Central memory CD4-positive, alpha-beta T cell (primary cell): ENCODE results near the gene GPR15LG.
"Not testable (repeated sequence)": the region's sequence is repeated elsewhere in the genome, so short reads cannot be mapped to it uniquely, and the experiment has no call there.

Experiments
- DNase-seq: peaks from one replicate; pipeline ENCODE4 v3.0.0; 2022
- total RNA-seq, 3 experiments: gene quantifications; one replicate each; lab custom pipeline; 2026; lab: John Stamatoyannopoulos, UW

GPR15LG gene
- total RNA-seq: 0 reads per million in 3 experiments

DNA sequence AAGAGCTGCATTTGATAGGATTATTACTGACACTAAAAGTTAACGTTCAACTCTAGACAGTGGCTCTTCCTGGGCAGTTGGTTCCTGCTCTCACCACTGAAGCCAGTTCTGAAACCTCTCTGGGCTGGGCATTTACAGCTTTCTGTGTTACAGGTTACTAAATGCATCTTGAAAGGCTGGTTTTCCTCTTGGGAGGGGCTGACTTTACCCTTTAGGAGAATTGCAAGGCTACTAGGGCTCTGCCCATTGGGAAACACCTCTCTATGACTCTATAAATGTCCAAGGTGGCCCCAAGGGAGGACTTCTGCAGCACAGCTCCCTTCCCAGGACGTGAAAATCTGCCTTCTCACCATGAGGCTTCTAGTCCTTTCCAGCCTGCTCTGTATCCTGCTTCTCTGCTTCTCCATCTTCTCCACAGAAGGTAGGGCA, at the start of gene GPR15LG:
GPR15LG (plus strand) TSS at position 301 of the 429 bp plus-strand sequence; CDS start at position 352, 51 bp downstream.
- DNase-seq: no peak

- DNase-seq: not testable (repeated sequence)
These were observed 47.5 kb upstream of the GPR15LG start for GRCh38 chr10:84125910-84126784.

GRCh38 chr10:84126785-84127167, 46.8 kb upstream of the GPR15LG start:
- DNase-seq: no peak

- DNase-seq: no peak
These were observed 37.8 kb upstream of the GPR15LG start for GRCh38 chr10:84135836-84136235.

DNA sequence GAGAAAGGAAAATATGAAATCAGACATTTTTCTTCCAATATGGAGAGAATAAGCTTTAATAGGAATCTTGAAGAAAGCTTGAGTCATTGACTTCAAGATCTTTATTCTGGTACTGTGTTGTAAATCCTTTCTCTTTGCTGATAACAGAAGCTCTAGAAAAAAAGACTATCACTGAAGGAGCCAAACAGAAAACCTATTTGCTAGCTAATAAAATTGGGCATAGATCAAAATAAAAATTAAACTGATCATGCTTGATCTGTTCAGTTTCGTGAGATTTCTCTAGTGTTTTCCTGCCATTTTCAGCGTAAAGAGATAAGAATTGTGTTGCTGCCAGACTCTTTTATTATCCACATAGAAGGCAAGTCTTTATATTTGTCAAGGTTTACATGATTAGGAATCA, 35.8 kb upstream of the GPR15LG start:
- no peak for DNase-seq

DNA sequence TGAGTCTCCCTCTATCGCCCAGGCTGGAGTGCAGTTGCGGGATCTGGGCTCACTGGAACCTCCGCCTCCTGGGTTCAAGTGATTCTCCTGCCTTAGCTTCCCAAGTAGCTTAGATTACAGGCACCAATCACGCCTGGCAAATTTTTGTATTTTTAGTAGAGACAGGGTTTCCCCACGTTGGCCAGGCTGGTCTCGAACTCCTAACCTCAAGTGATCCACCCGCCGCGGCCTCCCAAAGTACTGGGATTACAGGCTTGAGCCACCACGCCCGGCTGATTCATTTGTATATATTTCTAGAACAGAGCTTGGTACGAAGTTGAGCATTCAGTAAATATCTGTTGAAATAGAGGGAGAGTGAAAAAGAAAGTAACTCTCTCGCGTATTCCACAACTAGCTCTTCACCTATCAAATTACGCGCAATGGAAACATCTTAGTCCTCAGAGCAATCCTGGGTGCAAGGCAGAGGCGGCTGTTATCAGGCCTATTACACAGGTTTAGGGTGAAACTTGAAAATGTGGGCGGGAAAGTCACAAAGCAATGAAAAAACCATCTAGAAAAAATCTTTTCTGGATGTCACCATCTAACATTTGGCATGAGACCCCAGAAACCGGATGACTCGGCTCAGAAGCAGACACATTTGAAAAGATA, 35.0 kb upstream of the GPR15LG start:
- peak; percentile 68 for DNase-seq

DNA sequence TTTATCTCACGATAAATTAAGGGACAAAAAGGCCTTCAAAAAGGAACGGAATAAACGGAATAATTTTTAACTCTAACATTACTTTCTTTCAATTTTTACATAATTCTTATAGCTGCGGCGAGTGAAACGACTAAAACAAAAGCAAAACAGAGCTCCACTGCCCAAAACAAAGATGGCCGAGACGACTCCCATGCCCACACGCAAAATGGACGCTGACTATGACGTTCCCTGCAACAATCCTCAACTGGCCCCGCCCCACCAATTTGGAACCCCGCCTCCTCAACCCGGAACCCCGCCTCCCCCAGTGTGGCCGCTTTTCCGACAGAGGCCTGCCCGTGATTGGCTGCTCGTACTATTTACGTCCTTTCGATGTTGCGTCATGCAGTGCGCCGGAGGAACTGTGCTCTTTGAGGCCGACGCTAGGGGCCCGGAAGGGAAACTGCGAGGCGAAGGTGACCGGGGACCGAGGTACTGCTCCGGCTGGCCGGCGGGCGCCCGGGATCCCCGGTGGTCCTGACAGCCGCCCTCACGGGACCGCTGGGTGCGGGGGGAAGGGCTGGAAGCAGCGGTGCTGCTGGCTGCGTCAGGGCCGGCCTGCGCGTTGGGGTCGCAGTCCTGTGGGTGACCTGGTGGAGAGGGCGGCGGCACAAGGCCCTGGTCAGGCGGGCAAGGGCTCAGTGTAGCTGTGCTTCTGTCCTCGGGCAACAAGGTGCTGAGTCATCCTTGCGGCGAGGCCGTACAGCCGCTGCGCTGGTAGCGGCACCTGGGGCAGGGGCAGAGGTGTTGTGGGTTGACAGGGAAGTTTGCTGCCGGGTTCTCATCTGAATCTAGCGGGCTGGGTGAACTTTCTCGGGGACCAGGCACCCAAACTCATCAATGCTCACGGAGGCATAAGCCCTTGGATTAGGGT, 34.2 kb upstream of the GPR15LG start, which contains the start of gene GHITM:
GHITM (plus strand) TSS at position 384 of the 910 bp plus-strand sequence. CDS start 1,992 bp downstream, outside the sequence.
- peak; percentile 99 for DNase-seq

- DNase-seq: no peak
These were observed 33.6 kb upstream of the GPR15LG start for GRCh38 chr10:84140036-84140379.

- DNase-seq: no peak
These were observed 26.3 kb upstream of the GPR15LG start for GRCh38 chr10:84147347-84147746.

GRCh38 chr10:84148006-84148597, 25.5 kb upstream of the GPR15LG start:
- DNase-seq: peak; percentile 28

DNA sequence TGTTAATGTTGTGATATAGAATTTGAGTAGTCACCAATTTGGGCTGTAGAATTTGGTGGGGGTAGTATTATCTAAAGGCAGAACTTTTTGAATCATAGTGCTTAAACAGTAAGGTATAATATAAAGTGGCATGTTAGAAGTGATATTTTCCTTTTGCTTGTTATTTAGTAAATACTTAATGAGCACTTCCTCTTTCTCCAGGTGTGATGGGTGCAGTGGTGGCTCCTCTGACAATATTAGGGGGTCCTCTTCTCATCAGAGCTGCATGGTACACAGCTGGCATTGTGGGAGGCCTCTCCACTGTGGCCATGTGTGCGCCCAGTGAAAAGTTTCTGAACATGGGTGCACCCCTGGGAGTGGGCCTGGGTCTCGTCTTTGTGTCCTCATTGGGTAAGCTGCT, 23.7 kb upstream of the GPR15LG start:
- no peak for DNase-seq

- DNase-seq: no peak
These were observed 20.8 kb upstream of the GPR15LG start for GRCh38 chr10:84152769-84153168.

- DNase-seq: no peak
These were observed 18.1 kb upstream of the GPR15LG start for GRCh38 chr10:84155521-84155920.

- no peak for DNase-seq
These were observed 17.6 kb upstream of the GPR15LG start for GRCh38 chr10:84156009-84156408.

DNA sequence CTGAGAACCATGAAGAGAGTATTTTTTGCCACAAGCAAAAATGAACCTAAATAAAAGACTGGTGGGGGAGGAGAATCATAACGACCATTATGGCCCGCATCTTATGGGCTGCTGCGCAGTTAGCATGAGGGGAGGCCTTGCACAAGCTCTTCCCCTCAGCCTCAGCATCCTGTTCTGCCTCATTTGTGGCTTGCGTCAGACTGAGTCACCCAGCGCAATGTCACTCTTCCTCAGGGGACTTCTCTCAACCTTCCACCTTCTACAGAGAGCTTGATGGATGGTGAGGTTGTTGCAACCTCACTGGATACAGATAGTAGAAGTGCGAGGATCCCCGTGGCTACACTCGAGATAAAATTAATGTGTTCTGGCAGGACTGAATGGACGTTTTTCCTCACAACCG, 16.8 kb upstream of the GPR15LG start:
- no peak for DNase-seq

GRCh38 chr10:84158061-84158460, 15.5 kb upstream of the GPR15LG start:
- no peak for DNase-seq

- no peak for DNase-seq
These were observed 15.1 kb upstream of the GPR15LG start for GRCh38 chr10:84158550-84158949.

GRCh38 chr10:84159076-84159685, 14.4 kb upstream of the GPR15LG start:
- DNase-seq: no peak

DNA sequence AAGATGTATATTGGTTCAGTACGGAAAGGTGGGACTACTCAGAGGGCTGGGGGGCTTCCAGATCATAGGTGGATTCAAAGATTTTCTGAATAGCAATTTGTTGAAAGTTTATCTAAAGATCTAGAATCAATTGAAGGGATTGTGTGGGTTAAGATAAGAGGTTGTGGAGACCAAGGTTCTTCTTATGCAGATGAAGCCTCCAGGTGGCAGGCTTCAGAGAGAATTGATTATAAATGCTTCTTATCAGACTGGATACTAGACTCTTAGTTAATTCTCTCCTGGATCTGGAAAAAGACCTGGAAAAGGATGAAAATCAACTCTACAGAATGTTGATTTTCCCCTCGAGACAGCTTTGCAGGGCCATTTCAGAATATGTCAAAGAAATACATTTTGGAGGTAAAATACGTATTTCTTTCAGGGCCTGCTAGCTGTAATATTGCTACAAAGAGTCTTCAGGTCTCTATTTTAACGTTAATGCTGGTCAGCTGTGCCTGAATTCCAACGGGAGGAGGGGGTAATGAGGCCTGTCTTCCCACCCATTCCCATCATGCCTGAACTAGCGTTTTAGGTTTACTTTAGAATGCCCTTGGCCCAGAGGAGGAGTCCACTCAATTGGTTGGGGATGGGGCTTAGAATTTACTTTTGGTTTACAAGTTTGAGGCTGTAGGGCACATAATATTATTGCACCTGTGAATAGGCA, 12.8 kb upstream of the GPR15LG start:
- no peak for DNase-seq

DNA sequence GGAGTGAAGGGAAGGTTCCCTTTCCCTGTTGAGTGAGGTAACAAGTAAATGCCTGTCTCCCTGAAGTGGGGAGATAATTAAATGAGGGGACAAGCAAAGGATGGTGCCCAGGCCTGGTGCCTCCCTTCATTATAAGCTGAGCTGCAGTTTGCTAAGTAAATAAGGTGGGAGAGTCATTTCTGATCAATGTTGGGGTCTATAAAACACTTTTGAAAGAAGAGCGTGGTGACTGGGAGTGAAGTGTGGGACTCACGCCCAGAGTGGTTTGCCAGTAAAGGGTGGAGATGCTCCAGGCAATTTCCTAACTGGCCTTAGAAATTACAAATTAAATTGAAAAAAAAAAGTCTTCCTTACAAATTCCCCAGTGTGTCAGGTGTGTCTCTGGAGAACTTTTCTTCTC, 9.6 kb upstream of the GPR15LG start:
- no peak for DNase-seq

GRCh38 chr10:84164442-84164841, 9.2 kb upstream of the GPR15LG start:
- DNase-seq: no peak
